Inferior parietal cortex (tissue), 1 donor: ENCODE measurements around the gene STX18.
"Not testable (repeated sequence)": the region's sequence is repeated elsewhere in the genome, so short reads cannot be mapped to it uniquely, and the experiment has no call there.

Source experiments
- DNase-seq: peaks from one replicate; pipeline ENCODE4 v3.0.0-alpha.2; 2016; ENCODE audit errors: extremely low spot score

STX18 gene

GRCh38 chr4:4438891-4439290, 103.0 kb downstream of the STX18 start:
- DNase-seq: no peak

GRCh38 chr4:4437798-4438470, 103.9 kb downstream of the STX18 start:
- DNase-seq: no peak

- DNase-seq: no peak
Observed at GRCh38 chr4:4436244-4436823, 105.5 kb downstream of the STX18 start.

- no peak for DNase-seq
Observed at GRCh38 chr4:4433941-4434340, 107.9 kb downstream of the STX18 start.

GRCh38 chr4:4432341-4433125, 109.3 kb downstream of the STX18 start:
- no peak for DNase-seq

GRCh38 chr4:4430492-4431195, 111.2 kb downstream of the STX18 start:
- peak; percentile 48 for DNase-seq

GRCh38 chr4:4428966-4429875, 112.6 kb downstream of the STX18 start:
- DNase-seq: no peak

- DNase-seq: no peak
Observed at GRCh38 chr4:4427886-4428285, 114.0 kb downstream of the STX18 start.

GRCh38 chr4:4427121-4427870, 114.6 kb downstream of the STX18 start:
- no peak for DNase-seq

GRCh38 chr4:4426511-4427120, 115.2 kb downstream of the STX18 start:
- DNase-seq: no peak

GRCh38 chr4:4425696-4426095, 116.2 kb downstream of the STX18 start:
- no peak for DNase-seq

- no peak for DNase-seq
Observed at GRCh38 chr4:4425119-4425690, 116.6 kb downstream of the STX18 start.

- DNase-seq: no peak
Observed at GRCh38 chr4:4424499-4425115, 117.2 kb downstream of the STX18 start.

GRCh38 chr4:4423706-4424498, 117.9 kb downstream of the STX18 start:
- DNase-seq: no peak

GRCh38 chr4:4422856-4423499, 118.9 kb downstream of the STX18 start:
- DNase-seq: no peak

GRCh38 chr4:4422117-4422516, 119.7 kb downstream of the STX18 start:
- not testable (repeated sequence) for DNase-seq

- no peak for DNase-seq
Observed at GRCh38 chr4:4421356-4421755, 120.5 kb downstream of the STX18 start.

GRCh38 chr4:4420421-4420820, 121.4 kb downstream of the STX18 start:
- no peak for DNase-seq
